HG02884 (cell line): Measurements from ENCODE around the gene ZBTB12.

ENCODE experiments used
- ATAC-seq: cut with Tn5 transposase; IDR thresholded peaks from one replicate; pipeline ENCODE4 v1.9.1; 2021; ENCODE audit warnings: mild to moderate bottlenecking, moderate library complexity; ENCODE audit not compliant: unreplicated experiment

Gene ZBTB12

DNA sequence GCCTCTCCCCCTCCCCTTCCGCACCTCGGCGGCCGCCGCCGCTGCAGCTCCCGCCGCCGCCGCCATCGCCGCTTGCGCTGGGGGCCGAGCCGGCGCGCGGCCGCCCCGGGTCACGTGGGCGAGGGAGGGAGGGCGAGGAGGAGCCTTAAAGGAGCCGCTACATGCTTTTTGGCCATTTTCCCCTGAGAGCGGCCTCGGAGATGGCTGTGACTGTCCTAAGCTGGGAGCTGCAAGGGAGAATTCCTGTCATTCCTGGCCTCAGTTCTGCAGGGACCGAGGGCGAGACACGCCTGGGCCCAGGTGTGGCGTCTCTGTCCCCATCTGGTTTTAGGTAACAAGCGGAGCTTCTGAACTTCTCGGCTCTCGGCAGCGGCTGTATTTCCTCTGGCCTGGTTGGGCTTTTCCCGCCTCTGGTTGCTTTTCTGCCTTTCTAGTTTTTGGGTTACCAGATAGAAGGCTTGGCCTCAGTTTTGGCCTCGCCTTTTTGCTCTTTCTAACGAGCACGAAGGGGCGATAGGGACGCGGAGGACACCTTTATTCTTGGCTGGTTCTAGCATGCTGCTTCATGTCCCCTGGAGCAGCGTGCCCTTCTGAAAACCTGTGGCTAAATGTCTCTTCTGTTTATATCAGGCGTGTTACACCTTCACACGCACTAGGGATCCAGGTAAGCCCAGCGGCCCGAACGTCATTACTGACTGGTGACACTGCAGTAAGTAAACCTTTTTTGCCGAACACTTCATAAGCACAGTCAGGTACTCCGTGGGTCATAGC is 4.1 kb downstream of the ZBTB12 start, which contains the start of gene EHMT2:
TSS of gene EHMT2 (minus strand) at position 87 of the 771 bp plus-strand sequence. CDS start at position 66, 21 bp downstream.
- no peak for ATAC-seq

DNA sequence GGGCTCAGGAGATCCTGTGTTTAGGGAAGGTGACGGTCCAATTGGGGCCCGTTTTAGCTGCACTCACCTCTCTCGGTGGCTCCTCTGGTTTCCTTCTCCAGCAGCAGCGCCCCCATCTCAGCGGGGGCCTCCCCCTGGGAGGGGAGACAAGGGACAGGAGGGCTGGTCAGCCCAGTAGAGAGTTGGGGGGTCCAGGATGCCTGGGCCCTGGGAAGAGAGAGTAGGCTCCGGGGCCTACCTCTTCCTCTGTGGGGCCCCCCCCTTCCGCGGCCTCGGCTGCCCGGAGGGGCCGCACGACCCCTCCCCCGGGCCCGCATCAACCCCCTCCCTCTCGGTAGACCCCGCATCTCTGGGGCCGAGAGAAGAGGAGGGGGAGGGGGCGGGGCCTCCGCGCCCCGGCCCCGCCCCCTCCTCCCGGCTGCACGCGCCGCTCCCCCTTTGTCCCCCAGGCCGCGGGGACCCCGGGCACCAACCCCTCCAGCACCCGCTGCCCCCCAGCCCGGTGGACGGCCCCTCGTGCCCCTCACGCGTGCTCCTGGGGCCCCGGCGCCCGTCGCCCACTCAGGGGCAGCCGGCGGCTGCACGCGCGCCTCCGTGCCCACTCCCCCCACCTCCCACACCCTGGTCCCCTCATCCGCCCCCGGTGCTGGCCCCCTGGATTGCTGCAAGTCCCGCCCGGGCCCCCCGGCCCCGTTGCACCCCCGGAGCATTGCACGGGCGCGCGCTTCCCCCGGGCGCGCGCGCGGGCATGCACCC is 4.9 kb downstream of the ZBTB12 start:
- ATAC-seq, result no peak

- ATAC-seq, result no peak
Measured at GRCh38 chr6:31896493-31896855, 5.4 kb downstream of the ZBTB12 start.

GRCh38 chr6:31892821-31893220 is 9.1 kb downstream of the ZBTB12 start:
- ATAC-seq, result no peak

- no peak for ATAC-seq
Measured at GRCh38 chr6:31889331-31889972, 12.4 kb downstream of the ZBTB12 start.

DNA sequence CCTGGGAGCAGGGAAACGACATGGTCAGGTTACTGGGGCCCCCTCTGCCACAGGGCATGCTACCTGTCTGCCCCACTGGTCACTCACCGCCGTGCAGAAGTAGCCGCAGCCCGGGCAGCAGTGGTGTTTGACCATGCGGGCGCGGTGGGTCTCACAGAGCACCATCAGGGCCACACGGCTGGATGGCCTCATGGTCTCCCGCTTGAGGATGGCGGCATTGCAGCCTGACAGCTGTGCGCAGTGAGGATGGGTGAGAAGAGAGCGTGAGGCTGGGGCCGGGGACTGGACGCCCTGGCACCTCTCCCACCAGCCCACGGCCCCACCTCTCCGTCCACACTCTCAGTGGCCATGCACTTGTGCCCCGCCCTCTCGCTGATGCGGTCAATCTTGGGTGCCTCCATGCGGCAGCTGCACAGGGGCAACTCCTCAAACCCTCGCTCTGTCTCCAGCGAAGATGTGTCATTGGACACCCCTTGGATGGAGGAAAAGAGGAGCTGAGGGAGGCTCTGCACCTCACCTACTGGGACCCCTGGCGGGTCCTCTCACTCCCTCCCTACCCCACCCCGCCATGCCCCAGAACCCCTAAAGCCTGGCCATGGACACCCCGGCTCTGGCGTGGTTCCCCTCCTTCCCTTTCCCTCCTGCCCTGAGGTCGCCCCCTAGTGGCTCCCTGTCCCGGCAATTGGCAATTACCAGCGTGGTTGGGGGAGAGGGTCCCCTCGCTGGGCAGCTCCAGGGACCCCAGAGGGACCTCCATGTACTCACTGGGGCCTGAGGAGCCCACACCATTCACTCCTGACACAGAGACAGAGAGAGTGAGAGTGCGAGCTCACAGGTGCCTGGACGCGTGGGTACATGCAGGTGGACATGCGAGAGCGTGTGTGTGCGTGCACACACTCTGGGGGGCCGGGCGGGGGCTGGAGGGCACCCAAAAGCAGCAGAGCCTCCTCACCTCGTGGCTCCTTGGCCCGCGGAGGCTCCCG is 13.3 kb downstream of the ZBTB12 start:
- ATAC-seq, result no peak

- no peak for ATAC-seq
Measured at GRCh38 chr6:31887173-31888007, 14.5 kb downstream of the ZBTB12 start.

- ATAC-seq, result no peak
Measured at GRCh38 chr6:31886541-31886991, 15.3 kb downstream of the ZBTB12 start.

- ATAC-seq, result no peak
Measured at GRCh38 chr6:31884528-31885035, 17.3 kb downstream of the ZBTB12 start.

DNA sequence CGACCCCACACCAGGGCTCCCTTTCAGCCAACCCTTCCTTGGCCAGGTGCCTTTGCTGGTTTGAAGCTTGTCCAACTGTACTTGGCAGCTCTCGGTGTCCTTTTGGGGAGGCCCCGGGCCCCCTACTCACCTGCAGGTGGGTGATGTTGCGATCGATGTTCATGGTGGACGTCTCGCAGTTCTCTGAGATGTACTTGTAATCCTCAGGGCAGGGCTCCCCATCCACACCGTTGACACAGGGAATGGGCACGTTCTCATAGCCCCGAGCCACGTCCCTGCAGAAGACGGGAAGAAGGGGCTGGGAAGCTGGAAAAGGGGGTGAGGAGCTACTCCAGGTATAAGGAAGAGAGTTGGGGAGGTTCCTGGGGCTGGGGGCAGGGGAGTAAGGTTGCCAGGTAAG is 18.2 kb downstream of the ZBTB12 start:
- no peak for ATAC-seq

- ATAC-seq, result no peak
Measured at GRCh38 chr6:31882344-31882743, 19.5 kb downstream of the ZBTB12 start.

GRCh38 chr6:31881136-31881859 is 20.6 kb downstream of the ZBTB12 start:
- ATAC-seq, result no peak

GRCh38 chr6:31880616-31881015 is 21.3 kb downstream of the ZBTB12 start:
- ATAC-seq, result no peak

- no peak for ATAC-seq
Measured at GRCh38 chr6:31879901-31880300, 22.0 kb downstream of the ZBTB12 start.

DNA sequence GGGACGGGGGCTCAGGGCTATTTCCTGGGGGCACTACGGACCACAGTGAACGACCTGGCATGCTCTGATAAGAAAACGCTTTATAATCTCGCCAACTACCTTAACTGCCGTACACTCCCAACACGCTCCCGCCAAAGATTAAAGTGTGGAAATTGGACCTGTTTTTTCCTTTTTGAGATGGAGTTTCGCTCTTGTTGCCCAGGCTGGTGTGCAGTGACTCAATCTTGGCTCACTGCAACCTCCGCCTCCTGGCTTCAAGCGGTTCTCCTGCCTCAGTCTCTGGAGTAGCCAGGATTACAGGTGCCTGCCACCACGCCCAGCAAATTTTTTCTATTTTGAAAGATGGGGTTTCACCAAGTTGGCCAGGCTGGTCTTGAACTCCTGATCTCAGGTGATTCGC is 22.7 kb downstream of the ZBTB12 start:
- ATAC-seq, result no peak

DNA sequence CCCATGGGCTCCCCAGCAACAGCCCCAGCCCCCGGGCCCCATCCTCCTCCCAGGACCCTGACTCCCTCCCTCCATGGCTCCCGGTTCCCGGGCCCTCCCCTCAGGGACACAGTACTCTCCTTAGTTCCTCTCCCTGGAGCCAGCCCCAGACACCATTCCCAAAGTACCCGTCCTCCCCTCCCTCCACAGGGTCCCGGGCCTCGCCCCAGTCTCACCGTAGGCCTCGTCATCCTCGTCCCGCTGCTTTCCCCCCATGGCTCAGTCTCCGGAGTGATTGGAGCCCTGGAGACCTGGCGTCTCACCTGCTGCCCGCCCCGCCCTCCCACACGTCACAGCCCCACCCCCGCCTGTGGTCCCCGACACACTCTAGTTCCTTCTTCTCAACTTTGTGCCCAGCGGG is 23.2 kb downstream of the ZBTB12 start, which contains the start of gene SLC44A4:
TSS of gene SLC44A4 (minus strand) at position 272 of the 400 bp plus-strand sequence. CDS start at position 255, 17 bp downstream.
- no peak for ATAC-seq

DNA sequence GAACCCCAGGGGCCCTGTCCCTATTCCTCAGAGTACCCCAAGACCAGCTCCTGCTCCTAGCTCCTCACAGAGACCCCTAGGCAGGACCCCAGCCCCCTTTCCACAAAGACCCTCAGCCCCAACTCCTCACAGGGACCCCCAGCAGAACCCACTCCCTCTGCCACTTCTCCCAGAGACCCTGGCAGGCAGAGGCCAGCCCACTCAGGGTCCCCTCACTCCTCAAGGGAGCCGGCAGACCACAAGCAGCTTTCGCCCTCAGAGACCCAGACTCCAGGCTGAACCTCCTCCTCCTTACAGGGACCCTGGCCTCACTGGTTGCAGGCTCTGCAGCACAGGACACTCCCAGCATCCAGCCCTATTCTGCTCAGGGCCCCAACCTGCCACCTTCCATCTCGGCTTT is 23.7 kb downstream of the ZBTB12 start:
- no peak for ATAC-seq

- no peak for ATAC-seq
Measured at GRCh38 chr6:31877651-31878161, 24.2 kb downstream of the ZBTB12 start.
